ENCODE results near the gene MRC1. TPM values are rescaled to one million over a fixed set of nuclear protein-coding genes. Genes with fewer than 3 reads are reported as not detected.

The MRC1 gene
- total RNA-seq, 1 experiment from 2014 or later = 0.05 TPM

GRCh38 chr10:17817316-17817715 is 8.2 kb downstream of the MRC1 start:
- H3K27me3 Mint-ChIP-seq (ENCODE audit: insufficient read depth, unreplicated experiment) = peaks cover 2% of the 10 kb centered on the region
- no TSS peak for BruUV-seq (replicated peaks)
- Histone ChIP-seq H3K27me3 (replicated peaks; ENCODE audit: control insufficient read depth, insufficient read depth, low read length) (no peaks in the 10 kb centered on the region), H3K9me3 (no peaks in the 10 kb centered on the region), H3K36me3 (ENCODE audit: control insufficient read depth, insufficient read depth, low read length) (no peaks in the 10 kb centered on the region), H3K4me1 (no peaks in the 10 kb centered on the region), H3K4me3 (ENCODE audit: low read depth, low read length) (no peak overlapping the region)
- no peak overlapping the region for H3K27ac Mint-ChIP-seq (ENCODE audit: unreplicated experiment)
- CTCF ChIA-PET = no interaction called here
- POLR2A ChIA-PET = no interaction called here
- H3K9me3 Mint-ChIP-seq (ENCODE audit: unreplicated experiment) = no peaks in the 10 kb centered on the region
- H3K4me3 Mint-ChIP-seq (ENCODE audit: unreplicated experiment) = no peak overlapping the region
- H3K36me3 Mint-ChIP-seq (ENCODE audit: insufficient read depth, unreplicated experiment) = no peaks in the 10 kb centered on the region
- DNase-seq = no peak
- no peak for TF ChIP-seq CTCF (IDR thresholded peaks at IDR 0.05; ENCODE audit: insufficient read depth in 1 of 2, low read depth in 1 of 2, low read length in 1 of 2, severe bottlenecking in 1 of 2, unreplicated experiment in 1 of 2)
- intact Hi-C loops (cut with micrococcal nuclease; ENCODE audit: unreplicated experiment) = no loop called here
- peaks cover 6% of the 10 kb centered on the region for H3K4me1 Mint-ChIP-seq (ENCODE audit: low read depth, unreplicated experiment)

- H3K4me1 Mint-ChIP-seq (ENCODE audit: low read depth, unreplicated experiment) = peaks cover 6% of the 10 kb centered on the region
- no peaks in the 10 kb centered on the region for H3K9me3 ChIP-seq
- no peaks in the 10 kb centered on the region for H3K36me3 ChIP-seq (ENCODE audit: control insufficient read depth, insufficient read depth, low read length)
- ChIA-PET CTCF (no interaction called here), POLR2A (no interaction called here)
- H3K27ac Mint-ChIP-seq (ENCODE audit: unreplicated experiment) = no peak overlapping the region
- H3K36me3 Mint-ChIP-seq (ENCODE audit: insufficient read depth, unreplicated experiment) = no peaks in the 10 kb centered on the region
- peaks cover 2% of the 10 kb centered on the region; the same call in 1 of the 2 replicates for H3K27me3 ChIP-seq (replicated peaks; ENCODE audit: control insufficient read depth, insufficient read depth, low read length)
- no peak overlapping the region for H3K4me3 ChIP-seq (ENCODE audit: low read depth, low read length)
- no peaks in the 10 kb centered on the region for H3K4me1 ChIP-seq
- no peaks in the 10 kb centered on the region for H3K9me3 Mint-ChIP-seq (ENCODE audit: unreplicated experiment)
- BruUV-seq (replicated peaks) = no TSS peak
- DNase-seq = no peak
- H3K27me3 Mint-ChIP-seq (ENCODE audit: insufficient read depth, unreplicated experiment) = peaks cover 2% of the 10 kb centered on the region
- TF ChIP-seq CTCF (IDR thresholded peaks at IDR 0.05; ENCODE audit: insufficient read depth in 1 of 2, low read depth in 1 of 2, low read length in 1 of 2, severe bottlenecking in 1 of 2, unreplicated experiment in 1 of 2) = no peak
- intact Hi-C loops (cut with micrococcal nuclease; ENCODE audit: unreplicated experiment) = no loop called here
- no peak overlapping the region for H3K4me3 Mint-ChIP-seq (ENCODE audit: unreplicated experiment)
Observed at GRCh38 chr10:17817790-17818189, 8.6 kb downstream of the MRC1 start.

- CTCF ChIA-PET = interaction anchor here (0.6 to 0.9 kb wide), 2 partner anchors 18 to 1092 kb away, joined by 3 to 4 read pairs; no protein-coding TSS in a partner anchor
- H3K36me3 Mint-ChIP-seq (ENCODE audit: insufficient read depth, unreplicated experiment) = no peaks in the 10 kb centered on the region
- H3K27me3 ChIP-seq (replicated peaks; ENCODE audit: control insufficient read depth, insufficient read depth, low read length) = peaks cover 2% of the 10 kb centered on the region; the same call in 1 of the 2 replicates
- no peak overlapping the region for H3K27ac Mint-ChIP-seq (ENCODE audit: unreplicated experiment)
- no peaks in the 10 kb centered on the region for H3K9me3 ChIP-seq
- no TSS peak for BruUV-seq (replicated peaks)
- intact Hi-C loops (cut with micrococcal nuclease; ENCODE audit: unreplicated experiment) = no loop called here
- H3K4me3 ChIP-seq (ENCODE audit: low read depth, low read length) = no peak overlapping the region
- no peaks in the 10 kb centered on the region for H3K9me3 Mint-ChIP-seq (ENCODE audit: unreplicated experiment)
- DNase-seq = no peak
- TF ChIP-seq CTCF (IDR thresholded peaks at IDR 0.05; ENCODE audit: insufficient read depth in 1 of 2, low read depth in 1 of 2, low read length in 1 of 2, severe bottlenecking in 1 of 2, unreplicated experiment in 1 of 2) = no peak
- no peaks in the 10 kb centered on the region for H3K4me1 ChIP-seq
- peaks cover 6% of the 10 kb centered on the region for H3K4me1 Mint-ChIP-seq (ENCODE audit: low read depth, unreplicated experiment)
- H3K36me3 ChIP-seq (ENCODE audit: control insufficient read depth, insufficient read depth, low read length) = no peaks in the 10 kb centered on the region
- H3K27me3 Mint-ChIP-seq (ENCODE audit: insufficient read depth, unreplicated experiment) = peaks cover 11% of the 10 kb centered on the region
- H3K4me3 Mint-ChIP-seq (ENCODE audit: unreplicated experiment) = no peak overlapping the region
- POLR2A ChIA-PET = no interaction called here
Observed at GRCh38 chr10:17819836-17820235, 10.7 kb downstream of the MRC1 start.
